Activated CD4-positive, alpha-beta T cell treated with anti-CD3 and anti-CD28 coated beads for 36 hours (primary cell): ENCODE data around the gene IGSF9. TPM values are rescaled to one million over a fixed set of nuclear protein-coding genes. Genes with fewer than 3 reads are reported as not detected.

Source experiments
- ATAC-seq: fragments of 200-7000 bp; cut with Tn5 transposase; one replicate; pipeline ENCODE4 v1.10.0; 2021; ENCODE audit warnings: mild to moderate bottlenecking, moderate library complexity
- CTCF ChIA-PET: fragments of 350-600 bp; sonication (Branson Sonifier 250); formaldehyde crosslinking; loops from one replicate; lab custom pipeline; 2021; ENCODE audit warnings: antibody characterized with exemption; lab: Charles Lee
- POLR2A ChIA-PET: fragments of 350-600 bp; sonication (Branson Sonifier 250); formaldehyde crosslinking; loops from one replicate; lab custom pipeline; 2021; ENCODE audit warnings: antibody characterized with exemption, inconsistent platforms; lab: Charles Lee
- DNase-seq: peaks from one replicate; pipeline ENCODE4 v3.0.0-alpha.2; 2020
- H3K27ac Mint-ChIP-seq: one replicate; pipeline ENCODE4 v1.8.0; 2021; ENCODE audit warnings: mixed read lengths
- H3K27me3 Mint-ChIP-seq: one replicate; pipeline ENCODE4 v1.8.0; 2021; ENCODE audit warnings: mixed read lengths
- H3K36me3 Mint-ChIP-seq: one replicate; pipeline ENCODE4 v1.8.0; 2021; ENCODE audit warnings: low read depth, mixed read lengths
- H3K4me1 Mint-ChIP-seq: one replicate; pipeline ENCODE4 v1.8.0; 2021; ENCODE audit warnings: mixed read lengths
- H3K4me3 Mint-ChIP-seq: one replicate; pipeline ENCODE4 v1.8.0; 2021; ENCODE audit warnings: mild to moderate bottlenecking, moderate library complexity, mixed read lengths
- H3K9me3 Mint-ChIP-seq: one replicate; pipeline ENCODE4 v1.8.0; 2021; ENCODE audit warnings: low read depth, mixed read lengths
- intact Hi-C, 2 experiments: fragments of 100-400 bp; cut with DNase I in 1 of 2; cut with micrococcal nuclease in 1 of 2; formaldehyde crosslinking; loops; one replicate each; pipeline versions ENCODE4 v1.14.2 to v1.15.1; 2022 to 2024; cut with DNase I, micrococcal nuclease
- total RNA-seq, 2 experiments: library from RNA; stranded (reverse); gene quantifications; one replicate each; pipeline ENCODE4 v1.2.3, GENCODE V29; 2021

IGSF9 gene
- total RNA-seq, 2 experiments from 2014 or later: 0.07 TPM; not detected in 1

DNA sequence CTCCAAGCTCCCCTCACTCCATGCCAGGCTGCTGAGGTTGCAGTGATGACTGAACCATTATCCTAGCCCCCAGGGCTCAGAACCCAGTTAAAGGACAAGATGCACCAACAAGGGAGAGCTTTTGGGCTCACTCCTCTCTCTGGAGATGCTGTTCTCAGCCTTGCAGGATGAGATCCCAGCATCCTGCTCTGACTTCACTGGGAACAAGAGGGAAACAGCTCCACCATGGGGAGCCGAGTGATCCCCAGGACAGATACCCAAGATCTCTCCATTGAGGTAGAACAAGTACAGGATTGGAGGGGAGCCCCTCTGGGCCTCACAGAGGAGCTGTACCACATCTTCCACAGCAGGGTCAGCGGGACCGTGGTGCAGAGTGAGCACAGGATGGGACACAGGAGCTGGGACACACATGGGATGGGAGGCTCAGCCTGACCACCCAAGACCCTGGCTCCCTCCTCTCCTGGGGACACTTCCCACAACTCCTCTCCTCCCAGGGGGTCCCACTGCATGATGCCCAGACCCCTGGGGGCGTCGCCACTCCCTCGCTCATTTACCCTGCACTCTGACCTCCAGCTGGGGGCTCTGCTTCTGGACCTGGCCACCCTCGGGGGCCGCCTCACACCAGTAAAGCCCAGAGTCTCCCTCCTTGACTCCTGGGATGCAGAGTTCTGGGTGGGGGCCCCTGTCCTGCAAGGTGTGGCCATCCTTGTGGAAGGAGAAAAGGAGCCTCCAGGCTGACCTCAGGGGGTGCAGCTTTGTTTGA is 27.2 kb upstream of the IGSF9 start:
- ChIA-PET CTCF (interaction anchor here (3.3 kb wide), 1 partner anchor 34 kb away, joined by 15 read pairs; no protein-coding TSS in a partner anchor), POLR2A (no interaction called here)
- Mint-ChIP-seq H3K4me3 (no peak overlapping the region), H3K27ac (no peak overlapping the region), H3K4me1 (no peaks in the 10 kb centered on the region), H3K9me3 (no peaks in the 10 kb centered on the region), H3K36me3 (no peaks in the 10 kb centered on the region), H3K27me3 (peaks cover 14% of the 10 kb centered on the region)
- ATAC-seq: no peak
- intact Hi-C loops: no loop called here
- DNase-seq: no peak

DNA sequence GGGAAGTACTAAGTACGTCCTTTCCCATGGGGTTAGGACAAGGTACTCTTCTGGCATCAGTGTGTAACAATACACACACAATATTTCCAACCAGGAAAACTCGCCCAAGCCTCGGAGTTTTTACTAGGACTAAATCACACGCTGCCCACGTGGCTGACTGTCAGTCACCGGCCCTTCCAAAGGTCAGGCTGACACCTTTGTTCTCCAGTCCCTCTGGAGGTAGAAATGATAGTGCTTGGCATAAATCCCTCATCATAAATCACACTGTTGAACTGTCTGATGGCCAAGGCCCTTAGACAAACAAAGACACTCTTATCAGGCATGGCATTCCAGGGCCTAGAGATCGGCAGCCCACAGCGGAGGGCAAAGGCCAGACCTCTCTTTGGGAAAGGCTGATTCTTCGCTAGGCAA is 25.5 kb upstream of the IGSF9 start:
- CTCF ChIA-PET: interaction anchor here (0.6 to 3.4 kb wide), 4 partner anchors 11 to 107 kb away, joined by 4 to 27 read pairs (median 10); no protein-coding TSS in a partner anchor
- Mint-ChIP-seq H3K4me1 (no peaks in the 10 kb centered on the region), H3K9me3 (no peaks in the 10 kb centered on the region), H3K36me3 (no peaks in the 10 kb centered on the region), H3K4me3 (no peak overlapping the region), H3K27me3 (peaks cover 16% of the 10 kb centered on the region), H3K27ac (no peak overlapping the region)
- DNase-seq: no peak
- POLR2A ChIA-PET: no interaction called here
- intact Hi-C loops: no loop called here
- ATAC-seq: no peak

GRCh38 chr1:159968901-159969300 is 23.5 kb upstream of the IGSF9 start:
- Mint-ChIP-seq H3K9me3 (no peaks in the 10 kb centered on the region), H3K4me1 (no peaks in the 10 kb centered on the region), H3K27ac (no peak overlapping the region), H3K36me3 (no peaks in the 10 kb centered on the region), H3K4me3 (no peak overlapping the region), H3K27me3 (peaks cover 19% of the 10 kb centered on the region)
- ATAC-seq (no peak), DNase-seq (no peak)
- intact Hi-C loops: no loop called here
- CTCF ChIA-PET: interaction anchor here (0.8 to 3.4 kb wide), 4 partner anchors 27 to 38 kb away, joined by 4 to 27 read pairs (median 4); no protein-coding TSS in a partner anchor
- POLR2A ChIA-PET: no interaction called here

DNA sequence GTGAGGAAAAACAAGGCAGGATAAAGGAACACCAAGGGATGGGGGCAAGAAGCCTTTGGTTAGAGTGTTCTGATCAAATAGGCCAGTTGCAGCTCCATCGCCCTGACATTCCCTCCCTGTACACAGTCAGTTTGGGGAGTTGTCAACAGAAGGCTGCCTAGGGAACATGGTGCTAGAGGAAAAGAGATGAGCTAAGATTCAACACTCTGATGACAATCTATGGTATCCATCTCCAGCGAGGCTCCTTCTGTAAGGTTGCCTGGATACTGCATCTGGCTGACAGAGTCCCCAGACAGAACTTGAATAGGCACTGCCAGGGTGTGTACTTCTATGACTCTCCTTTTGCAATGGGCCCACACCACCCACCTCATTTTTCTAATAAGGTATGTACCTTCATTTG is 19.9 kb upstream of the IGSF9 start:
- ChIA-PET POLR2A (no interaction called here), CTCF (interaction anchor here (0.5 to 1.0 kb wide), 4 partner anchors 41 to 1509 kb away, joined by 3 to 5 read pairs (median 4); no protein-coding TSS in a partner anchor)
- Mint-ChIP-seq H3K4me1 (no peaks in the 10 kb centered on the region), H3K9me3 (no peaks in the 10 kb centered on the region), H3K27ac (no peak overlapping the region), H3K4me3 (no peak overlapping the region), H3K36me3 (no peaks in the 10 kb centered on the region), H3K27me3 (peaks cover 21% of the 10 kb centered on the region)
- ATAC-seq (no peak), DNase-seq (no peak)
- intact Hi-C loops: no loop called here

DNA sequence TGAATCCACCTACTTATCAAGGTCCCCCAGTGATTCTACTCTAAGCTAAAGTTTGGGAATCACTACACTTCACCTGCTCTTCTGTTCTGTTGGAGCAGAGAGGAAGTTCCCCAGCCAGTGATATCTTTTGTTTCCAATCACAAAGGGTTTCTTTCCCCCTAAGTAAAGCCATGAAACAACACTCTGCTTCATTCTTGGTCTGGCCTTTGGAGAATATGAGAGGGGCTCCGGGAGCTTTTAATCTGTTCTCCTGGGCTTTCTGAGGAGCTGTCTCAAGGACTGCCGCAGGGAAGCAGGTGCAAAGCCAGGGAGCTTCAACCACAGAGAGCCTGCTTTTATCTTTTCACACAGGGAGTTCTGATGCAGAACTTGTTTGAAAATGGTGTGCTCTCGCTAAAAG is 18.7 kb upstream of the IGSF9 start:
- Mint-ChIP-seq H3K27ac (no peak overlapping the region), H3K27me3 (peaks cover 23% of the 10 kb centered on the region), H3K9me3 (no peaks in the 10 kb centered on the region), H3K4me1 (peaks cover 6% of the 10 kb centered on the region), H3K4me3 (no peak overlapping the region), H3K36me3 (no peaks in the 10 kb centered on the region)
- DNase-seq (no peak), ATAC-seq (no peak)
- intact Hi-C loops: no loop called here
- ChIA-PET CTCF (interaction anchor here (0.6 to 1.0 kb wide), 2 partner anchors 37 to 41 kb away, joined by 3 read pairs; no protein-coding TSS in a partner anchor), POLR2A (no interaction called here)

- Mint-ChIP-seq H3K4me1 (peaks cover 13% of the 10 kb centered on the region), H3K4me3 (no peak overlapping the region), H3K27ac (no peak overlapping the region), H3K36me3 (no peaks in the 10 kb centered on the region), H3K27me3 (peaks cover 15% of the 10 kb centered on the region), H3K9me3 (no peaks in the 10 kb centered on the region)
- ChIA-PET POLR2A (no interaction called here), CTCF (no interaction called here)
- intact Hi-C loops: no loop called here
- ATAC-seq (no peak), DNase-seq (no peak)
Measured at GRCh38 chr1:159962176-159962575, 16.8 kb upstream of the IGSF9 start.

- no peak for ATAC-seq
- Mint-ChIP-seq H3K27ac (no peak overlapping the region), H3K4me3 (no peak overlapping the region), H3K4me1 (peaks cover 13% of the 10 kb centered on the region), H3K27me3 (peaks cover 11% of the 10 kb centered on the region), H3K36me3 (no peaks in the 10 kb centered on the region), H3K9me3 (no peaks in the 10 kb centered on the region)
- intact Hi-C loops: no loop called here
- CTCF ChIA-PET: no interaction called here
- DNase-seq: no peak
- POLR2A ChIA-PET: no interaction called here
Measured at GRCh38 chr1:159961636-159962035, 16.2 kb upstream of the IGSF9 start.

DNA sequence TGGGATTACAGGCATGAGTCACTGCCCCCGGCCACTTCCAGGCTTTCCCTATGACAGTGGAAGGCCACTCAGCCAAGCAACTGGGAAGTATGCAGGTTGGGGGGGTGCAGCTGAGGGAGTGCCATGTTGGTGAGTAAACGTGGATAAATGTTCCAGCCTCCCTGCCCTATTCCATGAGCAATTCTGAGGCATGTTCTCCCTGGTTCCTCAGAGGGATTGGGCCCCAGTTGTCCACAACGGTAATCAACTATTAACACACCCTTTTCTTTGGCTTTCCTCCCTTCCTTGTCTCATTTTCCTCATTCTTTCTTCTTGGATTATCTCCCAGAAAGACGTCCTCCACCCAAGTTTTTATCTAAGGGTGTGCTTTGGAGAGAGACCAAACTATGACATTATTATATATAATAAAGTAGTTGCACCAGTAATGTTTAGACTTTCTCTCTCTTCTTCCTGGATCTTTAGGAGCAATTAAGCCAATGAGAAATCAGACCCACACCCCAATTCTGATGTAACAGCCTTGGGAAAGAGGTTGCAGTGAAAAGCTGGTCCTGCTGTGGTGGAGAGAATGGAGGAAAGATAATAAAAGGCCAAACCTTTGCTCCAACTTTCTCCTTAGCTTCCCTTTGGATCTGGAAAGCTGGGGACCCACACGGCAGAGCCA is 15.4 kb upstream of the IGSF9 start:
- ChIA-PET POLR2A (no interaction called here), CTCF (interaction anchor here (1.5 kb wide), 1 partner anchor 45 kb away, joined by 4 read pairs; no protein-coding TSS in a partner anchor)
- intact Hi-C loops: no loop called here
- DNase-seq (no peak), ATAC-seq (no peak)
- Mint-ChIP-seq H3K9me3 (no peaks in the 10 kb centered on the region), H3K36me3 (no peaks in the 10 kb centered on the region), H3K27me3 (peaks cover 9% of the 10 kb centered on the region), H3K4me1 (peaks cover 13% of the 10 kb centered on the region), H3K4me3 (no peak overlapping the region), H3K27ac (no peak overlapping the region)

GRCh38 chr1:159959451-159959850 is 14.0 kb upstream of the IGSF9 start:
- Mint-ChIP-seq H3K36me3 (no peaks in the 10 kb centered on the region), H3K9me3 (no peaks in the 10 kb centered on the region), H3K4me3 (no peak overlapping the region), H3K4me1 (peaks cover 13% of the 10 kb centered on the region), H3K27ac (no peak overlapping the region), H3K27me3 (peaks cover 7% of the 10 kb centered on the region)
- ChIA-PET POLR2A (no interaction called here), CTCF (interaction anchor here (1.4 to 1.5 kb wide), 2 partner anchors 46 to 48 kb away, joined by 4 to 5 read pairs; no protein-coding TSS in a partner anchor)
- DNase-seq: no peak
- intact Hi-C loops: no loop called here
- ATAC-seq: no peak

- Mint-ChIP-seq H3K27me3 (peaks cover 11% of the 10 kb centered on the region), H3K4me1 (peaks cover 13% of the 10 kb centered on the region), H3K4me3 (no peak overlapping the region), H3K9me3 (no peaks in the 10 kb centered on the region), H3K36me3 (no peaks in the 10 kb centered on the region), H3K27ac (no peak overlapping the region)
- ChIA-PET POLR2A (no interaction called here), CTCF (interaction anchor here (1.4 kb wide), 1 partner anchor 48 kb away, joined by 5 read pairs; no protein-coding TSS in a partner anchor)
- peak; percentile 82 for ATAC-seq
- intact Hi-C loops: no loop called here
- DNase-seq: peak; percentile 26
Measured at GRCh38 chr1:159958719-159959380, 13.4 kb upstream of the IGSF9 start.

DNA sequence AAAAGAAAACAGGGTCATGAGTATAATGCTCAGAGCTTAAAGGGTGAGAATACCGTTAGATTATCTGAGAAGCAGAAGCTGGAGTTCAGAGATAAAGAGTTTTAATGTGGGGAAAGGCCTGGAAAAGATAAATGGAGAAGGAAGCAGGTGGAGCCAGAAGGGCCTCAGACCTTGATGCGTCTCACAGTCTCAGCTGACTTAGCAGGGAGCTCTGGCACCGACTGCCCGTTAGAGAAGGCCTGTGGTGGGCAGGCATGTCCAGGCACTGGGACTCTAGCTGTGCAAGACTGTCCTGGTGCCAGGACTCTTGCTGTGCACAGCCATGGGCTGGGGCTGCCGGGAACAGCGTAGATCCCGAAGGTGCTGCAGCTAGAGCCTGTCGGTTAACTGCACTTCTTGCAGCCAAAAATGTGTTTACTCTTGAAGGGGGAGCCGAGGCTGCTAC is 12.4 kb upstream of the IGSF9 start:
- ATAC-seq (no peak), DNase-seq (no peak)
- Mint-ChIP-seq H3K4me1 (peaks cover 13% of the 10 kb centered on the region), H3K9me3 (no peaks in the 10 kb centered on the region), H3K27ac (no peak overlapping the region), H3K36me3 (no peaks in the 10 kb centered on the region), H3K27me3 (peaks cover 13% of the 10 kb centered on the region), H3K4me3 (no peak overlapping the region)
- ChIA-PET POLR2A (interaction anchor here (0.6 kb wide), 1 partner anchor 420 kb away, joined by 3 read pairs; no protein-coding TSS in a partner anchor), CTCF (interaction anchor here (0.7 to 1.4 kb wide), 4 partner anchors 9 to 121 kb away, joined by 3 to 5 read pairs (median 3); no protein-coding TSS in a partner anchor)
- intact Hi-C loops: no loop called here
